H9 (cell line): ENCODE data around the gene TFF2. TPM values are rescaled to one million over a fixed set of nuclear protein-coding genes. Genes with fewer than 3 reads are reported as not detected.
A peak's percentile ranks its signal among the peaks of the same experiment; 100 is the strongest.

Source experiments
- DNase-seq: peaks from one replicate; pipeline ENCODE4 v3.0.0-alpha.2; 2017
- H2AFZ ChIP-seq: one replicate; pipeline ENCODE4 v1.6.1; 2013; ENCODE audit warnings: mild to moderate bottlenecking, low read length, control low read depth, moderate library complexity
- H2AK5ac ChIP-seq: 2 replicates; pipeline ENCODE4 v1.6.1; 2013; ENCODE audit warnings: low read length, control low read depth, mixed read lengths; ENCODE audit not compliant: insufficient read length
- H2BK120ac ChIP-seq: one replicate; pipeline ENCODE4 v1.6.1; 2013; ENCODE audit warnings: low read depth, mild to moderate bottlenecking, low read length, control low read depth, inconsistent platforms; ENCODE audit not compliant: poor library complexity, severe bottlenecking
- H2BK12ac ChIP-seq: 2 replicates; pipeline ENCODE4 v1.6.1; 2013; ENCODE audit warnings: low read length, control low read depth, mixed read lengths, low read depth; ENCODE audit not compliant: insufficient read length
- H2BK15ac ChIP-seq: 2 replicates; pipeline ENCODE4 v1.6.1; 2013; ENCODE audit warnings: low read depth, low read length, control low read depth
- H2BK20ac ChIP-seq: one replicate; pipeline ENCODE4 v1.6.1; 2013; ENCODE audit warnings: low read depth, mild to moderate bottlenecking, low read length, control low read depth, inconsistent platforms; ENCODE audit not compliant: poor library complexity, severe bottlenecking
- H2BK5ac ChIP-seq: 2 replicates; pipeline ENCODE4 v1.6.1; 2013; ENCODE audit warnings: low read length, control low read depth, mixed read lengths; ENCODE audit not compliant: insufficient read length
- H3K14ac ChIP-seq: 2 replicates; pipeline ENCODE4 v1.6.1; 2013; ENCODE audit warnings: low read length, control low read depth; ENCODE audit not compliant: insufficient read depth
- H3K18ac ChIP-seq: 2 replicates; pipeline ENCODE4 v1.6.1; 2013; ENCODE audit warnings: low read depth, mild to moderate bottlenecking, mixed read lengths, low read length, control low read depth; ENCODE audit not compliant: insufficient read length
- H3K23ac ChIP-seq: 2 replicates; pipeline ENCODE4 v1.6.1; 2013; ENCODE audit warnings: low read length, control low read depth, mixed read lengths, low read depth; ENCODE audit not compliant: insufficient read length
- H3K23me2 ChIP-seq: 2 replicates; pipeline ENCODE4 v1.6.1; 2013; ENCODE audit warnings: low read depth, mild to moderate bottlenecking, mixed read lengths, low read length, control low read depth; ENCODE audit not compliant: insufficient read length, poor library complexity, severe bottlenecking
- H3K27ac ChIP-seq: 2 replicates; pipeline ENCODE4 v1.5.1; 2013; ENCODE audit warnings: low read length, control low read depth, mixed read lengths, low read depth; ENCODE audit not compliant: insufficient read length
- H3K27me3 ChIP-seq: 2 replicates; pipeline ENCODE4 v1.6.1; 2013; ENCODE audit warnings: low read length, control low read depth, inconsistent platforms; ENCODE audit not compliant: insufficient read depth
- H3K4ac ChIP-seq: 2 replicates; pipeline ENCODE4 v1.6.1; 2013; ENCODE audit warnings: low read depth, mild to moderate bottlenecking, control low read depth, inconsistent platforms, low read length, moderate library complexity
- H3K4me1 ChIP-seq: 2 replicates; pipeline ENCODE4 v1.6.1; 2013; ENCODE audit warnings: low read length, control low read depth, inconsistent platforms; ENCODE audit not compliant: insufficient read depth
- H3K4me2 ChIP-seq: 2 replicates; pipeline ENCODE4 v1.6.1; 2013; ENCODE audit warnings: low read length, control low read depth, mixed read lengths; ENCODE audit not compliant: insufficient read length, insufficient read depth
- H3K56ac ChIP-seq: 2 replicates; pipeline ENCODE4 v1.6.1; 2013; ENCODE audit warnings: low read depth, mild to moderate bottlenecking, mixed read lengths, low read length, control low read depth; ENCODE audit not compliant: insufficient read length
- H3K79me1 ChIP-seq: 2 replicates; pipeline ENCODE4 v1.6.1; 2013; ENCODE audit warnings: low read depth, mild to moderate bottlenecking, moderate library complexity, low read length, control low read depth, inconsistent platforms; ENCODE audit not compliant: insufficient read depth, poor library complexity, severe bottlenecking
- H3K79me2 ChIP-seq: 2 replicates; pipeline ENCODE4 v1.6.1; 2013; ENCODE audit warnings: low read length, control low read depth, inconsistent platforms; ENCODE audit not compliant: insufficient read depth
- H3K9ac ChIP-seq: 2 replicates; pipeline ENCODE4 v1.6.1; 2013; ENCODE audit warnings: low read length, control low read depth, mixed read lengths; ENCODE audit not compliant: insufficient read length; ENCODE audit errors: extremely low read depth
- H3K9me3 ChIP-seq: one replicate; pipeline ENCODE4 v1.6.1; 2013; ENCODE audit warnings: low read depth, low read length, inconsistent platforms; ENCODE audit not compliant: control insufficient read depth
- H3T11ph ChIP-seq: one replicate; pipeline ENCODE4 v1.6.1; 2013; ENCODE audit warnings: mild to moderate bottlenecking, low read length, control low read depth, inconsistent platforms
- H4K20me1 ChIP-seq: one replicate; pipeline ENCODE4 v1.6.1; 2013; ENCODE audit not compliant: control insufficient read depth, insufficient read length, insufficient read depth
- H4K5ac ChIP-seq: 2 replicates; pipeline ENCODE4 v1.6.1; 2013; ENCODE audit warnings: low read depth, mild to moderate bottlenecking, mixed read lengths, low read length, control low read depth; ENCODE audit not compliant: insufficient read length
- H4K8ac ChIP-seq: replicated peaks from 2 replicates; pipeline ENCODE4 v1.6.1; 2013; ENCODE audit warnings: low read length, control low read depth, mixed read lengths, low read depth; ENCODE audit not compliant: insufficient read length
- H4K91ac ChIP-seq: 2 replicates; pipeline ENCODE4 v1.6.1; 2013; ENCODE audit warnings: low read depth, mild to moderate bottlenecking, moderate library complexity, mixed read lengths, low read length, control low read depth; ENCODE audit not compliant: insufficient read length
- H3K27ac Mint-ChIP-seq, 3 experiments: 2 replicates in 2 of 3; 3 replicates in 1 of 3; pipeline ENCODE4 v1.8.0; 2020 to 2021; ENCODE audit warnings: mixed read lengths in 3 of 3, mild to moderate bottlenecking in 1 of 3, moderate library complexity in 1 of 3
- H3K27me3 Mint-ChIP-seq: 2 replicates; pipeline ENCODE4 v1.8.0; 2021; ENCODE audit warnings: low read depth, mild to moderate bottlenecking, moderate library complexity, mixed read lengths
- H3K36me3 Mint-ChIP-seq, 3 experiments: 2 replicates in 2 of 3; 3 replicates in 1 of 3; pipeline ENCODE4 v1.8.0; 2020 to 2021; ENCODE audit warnings: low read depth in 3 of 3, mixed read lengths in 3 of 3; ENCODE audit not compliant: insufficient read depth in 1 of 3
- H3K4me1 Mint-ChIP-seq, 2 experiments: 2 replicates each; pipeline ENCODE4 v1.8.0; 2020; ENCODE audit warnings: mixed read lengths in 2 of 2
- H3K4me3 Mint-ChIP-seq, 2 experiments: 2 replicates in 1 of 2; 3 replicates in 1 of 2; pipeline ENCODE4 v1.8.0; 2020 to 2021; ENCODE audit warnings: mild to moderate bottlenecking in 2 of 2, mixed read lengths in 2 of 2, moderate library complexity in 1 of 2
- H3K9me3 Mint-ChIP-seq, 2 experiments: 2 replicates in 1 of 2; 3 replicates in 1 of 2; pipeline ENCODE4 v1.8.0; 2020; ENCODE audit warnings: mild to moderate bottlenecking in 2 of 2, mixed read lengths in 2 of 2, moderate library complexity in 1 of 2
- CTCF ChIP-seq: fragments of 200-600 bp; sonication (generic); conservative IDR thresholded peaks from 3 replicates; pipeline ENCODE4 v1.8.0; 2021; ENCODE audit warnings: antibody characterized with exemption, mild to moderate bottlenecking
- WGBS: extraction: QIAGEN DNeasy Blood & Tissue Kit; methylation state at CpG from one replicate; pipeline ENCODE4 v1.1.7; 2013; ENCODE audit warnings: missing lambda C conversion rate, low lambda C conversion rate, mixed read lengths; ENCODE audit not compliant: insufficient read length; ENCODE audit errors: extremely low coverage; 5-methylcytosine and 5-hydroxymethylcytosine counted together
- total RNA-seq: library from RNA; stranded (reverse); gene quantifications from 2 replicates; pipeline ENCODE4 v1.2.1, GENCODE V29; 2021

TFF2 gene
- total RNA-seq, 1 experiment from 2014 or later: not detected

- no peaks in the 10 kb centered on the region for H3K23me2 ChIP-seq
- no peak overlapping the region for H4K5ac ChIP-seq
- H3K27me3 ChIP-seq: no peaks in the 10 kb centered on the region
- H3K36me3 Mint-ChIP-seq: no peaks in the 10 kb centered on the region
- H3K79me2 ChIP-seq: no peaks in the 10 kb centered on the region
- DNase-seq: no peak
- H3K4me3 Mint-ChIP-seq: no peak overlapping the region
- no peak overlapping the region; the same call in 1 of the 2 replicates for H3K14ac ChIP-seq
- H2AK5ac ChIP-seq: no peak overlapping the region
- peaks cover 14% of the 10 kb centered on the region for H3K27me3 Mint-ChIP-seq
- H2BK12ac ChIP-seq: no peak overlapping the region
- H2BK15ac ChIP-seq: no peak overlapping the region
- WGBS: no CpG with 5 or more reads among the region's 5 CpGs
- H2BK20ac ChIP-seq: no peak overlapping the region
- no peaks in the 10 kb centered on the region for H3K79me1 ChIP-seq
- H3K27ac ChIP-seq: no peak overlapping the region
- no peak overlapping the region for H2BK120ac ChIP-seq
- no peak overlapping the region for H3K4me2 ChIP-seq
- H3K9me3 ChIP-seq: no peaks in the 10 kb centered on the region
- H4K20me1 ChIP-seq: no peaks in the 10 kb centered on the region
- no peaks in the 10 kb centered on the region; a peak in 1 of 5 replicates for H3K9me3 Mint-ChIP-seq
- H4K91ac ChIP-seq: no peak overlapping the region
- H4K8ac ChIP-seq: no peak overlapping the region
- H3K27ac Mint-ChIP-seq: peak overlapping the region in 1 of 3 experiments; percentile 53; a peak in 1 of 7 replicates
- no peak overlapping the region for H3K9ac ChIP-seq
- H3K4me1 ChIP-seq: no peaks in the 10 kb centered on the region
- no peak overlapping the region for H3K18ac ChIP-seq
- H2AFZ ChIP-seq: no peak overlapping the region
- H3K4me1 Mint-ChIP-seq: peaks cover 8 to 9% of the 10 kb centered on the region in 2 experiments
- no peak overlapping the region for H3T11ph ChIP-seq
- TF ChIP-seq CTCF: no peak
- H3K23ac ChIP-seq: no peak overlapping the region
- no peak overlapping the region for H3K56ac ChIP-seq
- H3K4ac ChIP-seq: no peak overlapping the region
- H2BK5ac ChIP-seq: no peak overlapping the region
These were observed 43.7 kb downstream of the TFF2 start for GRCh38 chr21:42307106-42307505.
